HG02943 (cell line): ENCODE measurements around the gene NELFB.

ENCODE experiments used
- ATAC-seq: cut with Tn5 transposase; IDR thresholded peaks from one replicate; pipeline ENCODE4 v1.9.1; 2021; ENCODE audit warnings: mild to moderate bottlenecking, low read depth, moderate library complexity; ENCODE audit not compliant: unreplicated experiment

The NELFB gene

GRCh38 chr9:137311986-137312851, 57.1 kb downstream of the NELFB start:
- no peak for ATAC-seq

- ATAC-seq = no peak
Observed at GRCh38 chr9:137312852-137313325, 57.8 kb downstream of the NELFB start.

DNA sequence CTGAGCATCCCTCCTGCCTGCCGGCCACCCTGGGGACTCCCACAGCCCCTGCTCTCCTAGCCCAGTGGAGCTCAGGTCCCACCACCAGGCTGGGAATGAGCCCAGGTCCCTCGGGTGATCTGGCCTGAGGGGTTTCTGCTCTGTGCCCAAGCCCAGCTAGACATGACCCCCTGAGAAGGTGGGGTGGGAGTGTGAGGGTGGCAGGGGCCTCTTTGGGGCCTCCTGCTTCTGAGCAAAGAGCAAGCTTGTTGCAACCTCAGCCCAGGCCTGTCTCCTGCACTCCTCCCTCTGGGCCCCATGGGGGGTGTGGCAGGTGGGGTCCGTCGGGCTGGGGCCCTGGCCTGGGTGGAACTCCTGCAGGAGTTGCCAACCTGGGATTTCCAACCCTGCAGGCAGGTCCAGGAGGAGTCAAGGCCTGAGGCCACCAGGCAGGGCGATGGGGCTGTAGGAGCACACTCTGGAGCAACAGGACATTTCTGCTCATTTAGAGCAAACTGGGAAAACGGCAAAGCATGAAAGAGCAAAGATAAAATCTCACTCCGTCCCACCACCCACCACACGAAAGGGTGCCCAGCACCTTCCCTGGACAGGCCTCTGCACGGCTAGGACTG, 58.3 kb downstream of the NELFB start:
- no peak for ATAC-seq

- ATAC-seq = no peak
Observed at GRCh38 chr9:137313956-137314560, 58.9 kb downstream of the NELFB start.

- ATAC-seq = no peak
Observed at GRCh38 chr9:137314561-137315560, 59.7 kb downstream of the NELFB start.

DNA sequence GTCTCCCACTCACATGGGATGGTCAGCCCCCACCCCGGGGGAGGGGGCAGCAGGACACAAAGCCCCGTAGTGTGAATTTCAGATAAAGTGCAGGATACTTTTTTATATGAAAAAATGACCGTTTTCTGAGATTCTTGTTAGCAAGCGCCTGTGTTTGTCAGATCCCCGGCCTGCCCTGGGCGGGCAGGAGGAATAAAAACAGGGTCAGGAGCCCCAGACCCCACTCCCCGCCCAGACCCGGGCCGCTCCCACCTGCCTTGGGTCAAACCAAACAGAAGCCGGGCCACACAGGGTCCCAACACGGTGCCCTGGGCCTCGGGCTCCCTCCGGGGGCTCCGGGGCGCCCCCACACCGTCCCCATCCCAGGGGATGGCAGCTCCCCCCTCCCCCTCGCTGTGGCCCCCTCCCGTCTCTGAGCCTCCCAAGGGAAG, 60.5 kb downstream of the NELFB start:
- no peak for ATAC-seq

- no peak for ATAC-seq
Observed at GRCh38 chr9:137316012-137316981, 61.2 kb downstream of the NELFB start.

DNA sequence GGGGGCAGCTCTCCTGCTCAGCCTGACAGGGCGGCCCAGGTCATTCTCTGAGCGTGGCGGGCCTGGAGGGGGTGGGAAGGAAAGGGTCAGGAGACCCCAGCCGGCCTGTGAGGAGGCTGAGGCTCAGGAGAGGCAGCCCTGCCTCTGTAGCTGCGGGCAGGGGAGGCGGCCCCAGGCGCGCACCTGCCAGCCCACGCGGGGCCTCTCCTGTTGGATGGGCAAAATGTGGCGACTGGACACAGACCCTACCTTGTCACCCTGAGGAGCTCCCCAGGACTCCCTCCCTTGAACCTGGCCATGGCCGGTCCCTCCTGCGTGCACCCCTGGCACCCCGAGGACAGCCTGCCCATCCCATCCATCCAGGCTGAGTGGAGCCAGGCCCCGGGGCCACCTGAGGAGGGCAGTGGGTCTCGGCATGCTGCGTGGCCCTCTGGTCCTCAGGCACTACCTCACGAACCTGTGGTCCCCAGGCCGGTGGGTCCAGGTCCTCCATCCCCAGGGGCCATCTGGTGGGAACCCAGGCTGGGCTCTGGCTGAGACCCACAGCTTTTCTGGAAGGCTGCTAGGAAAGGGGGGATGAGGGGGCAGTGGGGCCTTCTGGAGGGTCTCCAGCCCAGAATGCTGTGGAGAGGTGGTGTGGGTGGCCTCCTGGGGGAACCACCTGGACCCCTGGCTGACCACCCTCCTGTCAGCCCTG, 62.0 kb downstream of the NELFB start:
- ATAC-seq = no peak

DNA sequence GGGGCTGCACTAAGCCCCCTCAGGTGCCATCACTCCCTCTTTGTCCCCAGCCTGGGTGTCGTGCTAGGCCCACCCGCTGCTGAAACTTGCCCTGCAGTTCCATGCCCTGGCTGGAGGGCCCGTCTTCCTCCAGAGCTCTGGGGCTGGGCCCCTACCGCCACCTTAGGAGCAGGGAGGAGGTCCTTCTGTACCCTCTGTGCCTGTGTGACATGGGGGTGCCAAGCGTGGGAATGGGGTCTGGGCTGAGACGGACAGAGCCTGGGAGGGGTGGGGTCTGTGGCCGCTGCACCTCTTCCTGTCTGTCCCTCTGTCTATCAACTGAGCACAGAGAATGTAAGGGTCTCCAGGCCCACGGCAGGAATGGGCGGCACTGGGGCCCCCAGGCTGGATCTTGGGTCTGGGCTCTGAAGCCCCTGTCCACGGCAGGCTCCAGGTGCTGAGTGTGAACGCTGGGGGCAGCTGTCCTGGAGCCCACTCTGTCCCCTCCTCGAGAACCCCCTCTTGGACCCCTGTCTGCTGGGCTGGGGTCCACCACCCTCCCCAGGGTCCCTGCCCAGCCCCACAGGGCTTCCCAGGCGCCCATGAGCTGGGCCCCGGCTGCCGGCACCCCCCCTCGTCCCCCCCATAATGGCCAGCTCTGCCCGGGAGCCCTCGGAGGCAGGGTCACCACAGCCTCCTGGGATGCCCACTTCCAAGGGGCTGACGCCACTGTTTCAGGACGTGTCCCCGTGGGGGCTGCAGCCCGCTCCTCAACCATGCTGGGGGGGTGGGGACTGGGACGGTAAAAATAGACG, 62.8 kb downstream of the NELFB start:
- no peak for ATAC-seq

- ATAC-seq = no peak
Observed at GRCh38 chr9:137318602-137319001, 63.5 kb downstream of the NELFB start.

DNA sequence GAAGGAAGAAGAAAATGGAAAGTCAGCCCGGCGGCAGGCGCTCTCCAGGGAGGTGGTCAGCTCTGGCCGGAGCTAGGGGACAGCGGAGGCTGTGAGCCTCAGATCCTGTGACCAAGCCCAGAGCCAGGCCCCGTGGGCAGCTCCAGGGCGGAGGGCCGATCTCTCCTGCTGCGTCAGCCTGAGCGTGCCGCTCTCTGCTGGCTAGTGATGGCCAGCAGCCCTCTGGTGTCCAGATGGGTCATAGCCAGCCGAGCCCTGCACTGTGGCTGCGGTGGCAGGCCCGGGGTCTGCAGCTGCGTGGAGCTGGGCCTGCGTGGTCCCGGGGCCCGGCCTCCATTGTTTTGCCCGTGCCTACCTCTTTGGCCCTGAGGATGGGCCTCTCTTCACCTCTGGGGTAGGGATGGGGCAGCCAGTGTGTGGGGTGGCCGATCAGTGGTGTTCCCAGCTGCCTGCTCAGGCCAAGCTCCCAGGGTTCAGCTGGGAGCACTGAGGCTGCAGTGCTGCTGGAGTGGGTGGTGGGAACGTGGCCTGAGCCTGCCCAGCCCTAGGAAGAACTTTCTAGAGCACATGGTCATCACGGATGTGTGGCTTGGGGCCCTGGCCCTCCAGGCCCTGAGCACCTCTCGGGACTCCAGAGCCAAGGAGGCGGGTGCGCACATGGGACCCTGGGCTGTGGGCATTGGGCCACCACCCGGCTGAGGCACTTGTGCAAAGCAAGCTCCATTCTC, 64.0 kb downstream of the NELFB start:
- ATAC-seq = no peak

DNA sequence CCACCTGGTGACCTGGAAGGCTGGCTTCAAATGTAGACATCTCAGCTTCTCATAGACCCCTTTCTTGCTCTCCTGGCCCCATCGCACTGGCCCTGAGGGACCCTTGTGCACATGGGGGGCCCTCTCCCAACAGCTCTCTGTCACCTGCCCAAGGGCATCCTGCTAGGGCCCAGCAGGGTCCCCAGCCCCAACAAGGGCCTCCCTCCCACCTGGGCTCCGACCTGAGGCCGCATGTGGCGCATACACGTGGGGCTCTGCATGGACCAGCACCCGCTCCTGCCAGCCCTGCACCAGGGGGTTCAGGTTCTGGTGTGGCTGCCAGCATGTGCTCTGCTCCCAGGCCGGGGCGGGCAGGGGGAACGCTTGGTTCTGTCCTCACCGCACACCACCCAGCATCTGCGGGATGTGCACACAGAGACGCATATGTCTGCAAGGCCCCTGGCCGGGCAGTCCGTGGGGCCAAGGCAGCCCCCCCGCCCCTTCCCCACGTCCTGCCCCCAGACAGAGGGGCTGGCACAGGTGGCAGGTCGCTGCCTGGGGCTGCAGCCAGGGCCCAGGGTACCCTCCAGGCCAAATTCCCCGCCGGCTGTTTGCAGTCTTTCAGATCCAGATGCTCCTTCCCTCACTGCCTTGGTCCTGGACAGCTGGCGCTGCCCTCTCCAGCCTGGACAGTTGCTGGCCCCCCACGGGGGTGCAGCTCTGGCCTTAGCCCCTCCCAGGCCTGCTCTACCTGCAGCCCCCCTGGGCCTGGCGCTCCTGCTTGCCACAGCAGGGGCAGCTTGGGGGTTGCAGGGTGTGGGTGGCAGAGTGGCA, 64.8 kb downstream of the NELFB start:
- no peak for ATAC-seq

DNA sequence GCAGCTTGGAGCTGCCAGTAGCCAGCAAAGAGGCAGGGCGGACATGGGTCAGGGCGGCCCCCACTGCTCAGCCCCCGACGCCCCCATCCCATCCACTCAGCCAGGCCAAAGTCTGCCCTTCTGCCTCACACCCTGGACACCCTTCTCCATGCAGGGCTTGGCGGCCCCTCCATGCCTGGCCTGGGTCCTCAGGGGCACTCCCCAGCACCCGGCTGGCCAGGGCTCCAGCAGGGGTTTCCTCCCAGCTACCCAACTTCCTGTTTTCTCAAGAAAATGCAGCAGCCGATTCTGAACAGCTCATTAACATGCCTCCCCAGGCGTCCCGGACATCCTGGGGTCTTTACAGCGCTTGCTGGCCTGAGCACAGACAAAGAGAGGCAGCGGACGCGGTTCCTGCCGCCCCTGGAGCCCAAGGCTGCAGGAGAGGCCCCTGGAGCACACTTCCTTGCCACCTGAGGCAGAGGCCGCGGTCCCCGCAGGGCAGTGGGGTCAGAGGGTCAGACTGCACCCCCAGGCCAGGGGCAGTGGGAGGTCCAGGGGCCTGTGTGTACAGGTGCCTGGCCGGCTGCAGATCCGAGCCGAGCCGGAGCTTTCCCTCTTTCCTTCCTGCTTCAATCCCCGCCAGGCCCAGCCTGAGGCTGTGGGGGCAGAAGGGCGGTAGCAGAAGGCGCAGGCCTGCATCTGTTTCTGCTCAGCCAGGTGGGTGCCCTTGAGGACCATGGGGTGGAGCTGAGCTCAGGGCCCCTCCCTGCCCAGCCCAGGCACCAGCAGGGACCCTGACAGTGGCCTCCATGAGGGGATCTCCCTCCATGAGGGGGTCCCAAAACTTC, 65.6 kb downstream of the NELFB start:
- no peak for ATAC-seq

GRCh38 chr9:137321726-137322361, 66.7 kb downstream of the NELFB start:
- ATAC-seq = no peak
